GM19099 (cell line): ENCODE results near the gene LYST.

ENCODE experiments used
- POLR2A ChIP-seq: IDR thresholded peaks from 3 replicates; pipeline ENCODE4 v1.6.1; 2011; ENCODE audit warnings: low read depth; ENCODE audit not compliant: insufficient read length; ENCODE audit errors: extremely low read depth

The LYST gene

GRCh38 chr1:235892734-235893413 lies 26.2 kb upstream of the LYST start:
- no peak for TF ChIP-seq POLR2A

GRCh38 chr1:235892202-235892601 lies 25.5 kb upstream of the LYST start:
- no peak for TF ChIP-seq POLR2A

- TF ChIP-seq POLR2A, result no peak
These were observed 21.5 kb upstream of the LYST start for GRCh38 chr1:235888119-235888643.

GRCh38 chr1:235887676-235888075 lies 21.0 kb upstream of the LYST start:
- no peak for TF ChIP-seq POLR2A

- TF ChIP-seq POLR2A, result no peak
These were observed 19.1 kb upstream of the LYST start for GRCh38 chr1:235885655-235886262.

GRCh38 chr1:235883261-235883927 lies 16.7 kb upstream of the LYST start:
- no peak for TF ChIP-seq POLR2A

- TF ChIP-seq POLR2A, result no peak
These were observed 16.1 kb upstream of the LYST start for GRCh38 chr1:235882816-235883215.

- TF ChIP-seq POLR2A, result no peak
These were observed 15.4 kb upstream of the LYST start for GRCh38 chr1:235881930-235882700.

GRCh38 chr1:235878082-235878811 lies 11.5 kb upstream of the LYST start:
- TF ChIP-seq POLR2A, result no peak

GRCh38 chr1:235876402-235876841 lies 9.7 kb upstream of the LYST start:
- no peak for TF ChIP-seq POLR2A

GRCh38 chr1:235875036-235875597 lies 8.4 kb upstream of the LYST start:
- TF ChIP-seq POLR2A, result no peak

GRCh38 chr1:235874261-235874660 lies 7.6 kb upstream of the LYST start:
- no peak for TF ChIP-seq POLR2A

- no peak for TF ChIP-seq POLR2A
These were observed 6.9 kb upstream of the LYST start for GRCh38 chr1:235873571-235873970.

- no peak for TF ChIP-seq POLR2A
These were observed 6.3 kb upstream of the LYST start for GRCh38 chr1:235873045-235873444.
